ENCODE measurements around the gene CHADL.
"Not testable (repeated sequence)": the region's sequence is repeated elsewhere in the genome, so short reads cannot be mapped to it uniquely, and the experiment has no call there.

The CHADL gene, protein sequence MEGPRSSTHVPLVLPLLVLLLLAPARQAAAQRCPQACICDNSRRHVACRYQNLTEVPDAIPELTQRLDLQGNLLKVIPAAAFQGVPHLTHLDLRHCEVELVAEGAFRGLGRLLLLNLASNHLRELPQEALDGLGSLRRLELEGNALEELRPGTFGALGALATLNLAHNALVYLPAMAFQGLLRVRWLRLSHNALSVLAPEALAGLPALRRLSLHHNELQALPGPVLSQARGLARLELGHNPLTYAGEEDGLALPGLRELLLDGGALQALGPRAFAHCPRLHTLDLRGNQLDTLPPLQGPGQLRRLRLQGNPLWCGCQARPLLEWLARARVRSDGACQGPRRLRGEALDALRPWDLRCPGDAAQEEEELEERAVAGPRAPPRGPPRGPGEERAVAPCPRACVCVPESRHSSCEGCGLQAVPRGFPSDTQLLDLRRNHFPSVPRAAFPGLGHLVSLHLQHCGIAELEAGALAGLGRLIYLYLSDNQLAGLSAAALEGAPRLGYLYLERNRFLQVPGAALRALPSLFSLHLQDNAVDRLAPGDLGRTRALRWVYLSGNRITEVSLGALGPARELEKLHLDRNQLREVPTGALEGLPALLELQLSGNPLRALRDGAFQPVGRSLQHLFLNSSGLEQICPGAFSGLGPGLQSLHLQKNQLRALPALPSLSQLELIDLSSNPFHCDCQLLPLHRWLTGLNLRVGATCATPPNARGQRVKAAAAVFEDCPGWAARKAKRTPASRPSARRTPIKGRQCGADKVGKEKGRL

DNA sequence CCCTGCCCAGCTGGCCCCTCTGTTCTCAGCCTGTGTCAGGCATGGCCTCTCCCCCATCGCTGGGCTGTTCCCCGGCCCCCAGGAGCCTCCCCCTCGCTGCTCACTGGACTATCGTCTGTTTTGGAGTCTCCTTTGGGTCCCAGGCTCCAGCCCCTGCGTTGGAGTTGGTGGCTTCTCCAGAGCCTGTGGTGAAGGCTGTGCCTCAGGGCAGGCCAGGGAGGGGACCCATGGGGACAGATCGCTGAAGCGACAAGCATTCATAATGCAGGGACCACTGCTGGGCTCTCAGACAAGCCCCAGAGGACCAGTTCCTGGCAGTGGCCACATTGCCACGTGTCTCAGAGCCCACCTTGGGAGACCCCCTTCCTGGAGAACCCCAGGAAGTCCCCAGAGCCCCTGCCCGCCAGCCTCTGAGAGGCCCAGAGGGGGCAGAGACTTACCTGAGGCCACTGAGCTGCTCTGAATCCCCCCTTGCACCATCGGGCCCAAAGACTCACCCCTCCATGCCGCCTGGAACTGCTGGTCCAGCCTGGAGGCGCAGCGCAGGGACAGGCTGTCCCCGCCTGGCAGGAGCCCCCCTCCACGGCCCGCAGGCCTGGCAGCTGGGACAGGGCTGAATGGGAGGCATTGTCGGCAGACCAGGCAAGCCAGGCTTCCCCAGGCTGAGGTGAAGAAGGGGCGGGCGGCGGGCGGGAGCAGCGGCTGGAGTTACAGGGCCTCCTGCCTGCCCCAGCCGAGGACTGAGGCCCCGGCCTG is at the start of gene CHADL:
TSS of gene CHADL (minus strand) at position 555 of the 756 bp plus-strand sequence. CDS start at position 505, 50 bp downstream.
- no peak for DNase-seq

DNA sequence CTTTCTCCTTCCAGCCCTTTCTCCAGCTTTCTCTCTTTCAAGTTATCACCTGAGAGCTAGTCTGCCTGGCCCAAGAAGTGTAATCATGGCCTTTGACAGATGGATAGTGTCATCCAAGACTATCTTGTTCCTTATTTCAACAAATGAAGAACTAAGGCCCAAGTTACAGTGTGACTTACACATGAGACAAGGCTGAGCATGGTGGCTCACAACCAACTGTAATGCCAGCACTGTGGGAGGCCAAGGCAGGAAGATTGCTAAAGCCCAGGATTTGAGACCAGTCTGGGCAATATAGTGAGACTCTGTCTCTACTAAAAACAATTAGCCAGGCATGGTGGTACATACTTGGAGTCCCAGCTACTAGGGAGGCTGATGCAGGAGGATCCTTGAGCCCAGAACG is 48.9 kb upstream of the CHADL start:
- DNase-seq, result no peak

DNA sequence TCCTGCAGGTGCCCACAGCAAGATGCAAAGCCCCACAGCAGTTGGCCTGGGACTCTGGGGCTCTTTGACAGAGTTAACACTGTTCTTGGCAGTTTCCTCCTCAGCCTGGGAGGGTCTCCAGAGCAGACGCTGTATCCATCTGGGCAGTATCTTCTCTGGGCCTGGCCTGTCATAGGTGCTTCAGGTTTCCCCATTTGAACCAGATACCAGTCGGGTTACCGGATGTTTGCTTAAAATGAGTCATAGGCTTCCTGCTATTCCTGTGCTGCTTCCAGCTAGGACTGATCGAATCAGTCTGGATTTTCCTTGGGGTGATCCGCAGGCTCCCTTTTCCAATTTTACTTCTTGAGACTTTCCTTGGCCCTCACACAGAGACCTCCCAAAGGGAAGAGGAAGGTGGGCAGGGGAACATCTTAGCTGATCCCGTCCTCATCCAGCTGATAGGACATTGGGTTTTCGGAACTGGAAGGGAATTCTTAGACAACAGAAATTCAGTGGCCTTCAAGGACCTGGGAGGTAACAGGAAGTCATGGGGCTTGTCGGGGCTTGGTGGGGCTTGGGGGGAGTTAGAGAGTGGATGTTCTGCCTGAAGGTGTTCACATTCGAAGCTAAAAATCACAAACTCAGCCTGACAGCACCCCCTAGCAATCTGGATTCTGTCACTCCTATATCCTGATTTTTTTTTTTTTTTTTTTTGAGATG is 47.7 kb upstream of the CHADL start:
- DNase-seq, result no peak

DNA sequence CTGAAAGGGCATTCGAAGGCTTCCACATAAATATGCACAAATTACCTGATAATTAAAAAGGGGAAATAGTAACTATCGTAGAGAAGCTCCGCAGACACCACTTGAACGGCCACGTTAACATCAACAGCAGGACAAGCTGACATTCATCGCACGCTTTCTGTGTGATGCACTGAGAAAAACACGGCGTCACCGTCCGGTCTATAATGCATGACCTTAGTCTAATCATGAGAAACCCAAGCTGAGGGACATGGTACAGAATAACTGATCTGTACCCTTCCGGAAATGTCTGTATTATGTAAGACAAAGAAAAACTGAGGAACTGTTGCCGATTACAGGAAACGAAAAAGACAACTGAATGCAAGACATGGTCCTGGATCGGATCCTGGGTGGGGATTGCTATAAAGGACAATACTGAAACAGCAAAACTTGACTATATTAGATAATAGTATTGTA is 45.9 kb upstream of the CHADL start:
- DNase-seq, result peak; percentile 27

DNA sequence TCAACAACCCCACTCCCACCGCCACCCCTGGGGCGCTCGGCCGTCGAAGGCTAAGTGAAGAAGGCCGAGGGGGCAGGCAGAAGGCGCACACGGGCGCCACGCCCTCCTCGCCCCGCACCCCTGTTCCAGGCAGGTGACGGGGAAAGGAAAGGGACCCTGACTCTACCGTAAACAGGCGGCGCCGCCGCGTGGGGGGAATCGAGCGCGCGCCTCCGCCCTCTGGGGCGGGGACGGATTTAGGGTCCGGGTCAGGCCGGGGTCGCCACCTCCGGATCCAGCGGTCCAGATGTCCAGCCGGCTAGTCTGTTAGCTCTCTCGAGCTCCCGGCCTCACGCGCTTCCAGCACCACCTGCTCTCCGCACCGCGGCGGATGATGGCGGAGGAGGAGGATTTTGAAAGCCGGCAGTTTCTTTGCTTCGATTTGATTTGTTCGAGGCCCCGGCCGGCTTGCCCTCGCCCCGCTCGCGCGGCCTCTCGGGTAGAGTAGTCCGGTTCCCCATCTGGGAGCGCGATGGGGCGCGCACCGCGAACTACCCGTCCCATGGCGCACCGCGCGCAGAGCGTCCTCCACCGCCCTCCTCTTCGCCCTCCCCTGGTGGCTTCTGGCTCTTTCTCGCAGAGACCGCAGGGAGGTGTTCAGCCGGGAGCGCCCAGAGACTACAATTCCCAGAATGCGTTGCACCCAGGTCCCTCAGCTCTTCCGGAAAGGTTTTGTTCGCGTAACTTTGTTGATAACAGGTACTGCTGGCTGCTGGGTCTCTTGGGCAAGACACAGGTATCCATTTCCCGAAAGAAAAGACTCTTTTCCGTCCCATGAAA is 45.3 kb upstream of the CHADL start, which contains the start of gene RANGAP1:
TSS of gene RANGAP1 (minus strand) at position 368 of the 819 bp plus-strand sequence. CDS start 5,143 bp downstream, outside the sequence.
- DNase-seq, result peak; percentile 94

DNA sequence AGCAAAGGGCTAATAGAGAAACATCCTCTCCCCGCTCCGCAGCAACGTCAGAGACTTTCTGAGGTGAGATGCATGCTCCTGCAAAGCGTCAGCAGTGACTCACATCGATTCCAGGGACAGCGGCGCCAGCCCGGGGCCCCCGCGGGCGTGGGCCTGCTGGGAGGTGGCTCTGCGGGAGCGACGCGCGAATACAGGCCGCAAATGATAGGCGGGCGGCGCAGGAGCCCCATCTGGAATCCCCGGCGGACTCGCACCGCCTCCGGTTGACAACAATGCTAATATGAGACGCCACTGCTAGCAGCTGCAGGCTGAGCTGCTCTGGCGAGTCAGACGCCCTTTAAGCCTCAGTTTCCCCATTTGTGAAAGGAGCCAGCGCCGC is 44.7 kb upstream of the CHADL start:
- DNase-seq, result peak; percentile 77

DNA sequence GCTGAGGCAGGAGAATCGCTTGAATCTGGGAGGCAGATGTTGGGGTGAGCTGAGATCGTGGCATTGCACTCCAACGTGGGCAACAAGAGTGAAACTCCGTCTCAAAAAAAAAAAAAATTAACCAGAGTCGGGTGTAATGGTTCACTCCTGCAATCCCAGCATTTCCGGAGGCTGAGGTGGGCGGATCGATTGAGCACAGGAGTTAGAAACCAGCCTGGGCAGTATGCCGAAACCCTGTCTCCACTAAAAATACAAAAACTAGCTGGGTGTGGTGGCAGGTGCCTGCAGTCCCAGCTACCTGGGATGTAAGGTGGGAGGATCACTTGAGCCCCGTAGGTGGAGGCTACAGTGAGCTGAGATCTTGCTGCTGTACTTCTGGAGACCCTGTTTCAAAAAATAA is 43.7 kb upstream of the CHADL start:
- DNase-seq, result no peak

DNA sequence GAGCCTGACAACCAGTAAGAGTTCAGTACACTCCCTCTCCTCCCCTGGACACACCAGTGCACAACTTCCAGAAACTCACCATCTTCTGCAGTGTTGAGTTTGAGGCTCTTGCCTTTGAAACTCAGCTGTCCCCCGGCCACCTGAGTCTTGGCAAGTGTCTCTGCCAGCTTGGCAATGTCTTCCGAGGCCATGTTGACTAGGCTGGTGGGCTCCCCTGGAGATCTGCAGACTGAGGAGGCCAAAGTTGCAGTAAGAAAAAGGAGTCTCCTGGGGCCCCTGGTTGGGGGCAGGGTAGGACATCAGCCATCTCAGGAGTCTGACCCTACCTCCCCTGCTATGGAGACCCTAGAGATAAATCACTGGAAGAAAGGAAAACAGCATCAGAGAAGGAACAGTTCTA is 40.1 kb upstream of the CHADL start:
- no peak for DNase-seq

DNA sequence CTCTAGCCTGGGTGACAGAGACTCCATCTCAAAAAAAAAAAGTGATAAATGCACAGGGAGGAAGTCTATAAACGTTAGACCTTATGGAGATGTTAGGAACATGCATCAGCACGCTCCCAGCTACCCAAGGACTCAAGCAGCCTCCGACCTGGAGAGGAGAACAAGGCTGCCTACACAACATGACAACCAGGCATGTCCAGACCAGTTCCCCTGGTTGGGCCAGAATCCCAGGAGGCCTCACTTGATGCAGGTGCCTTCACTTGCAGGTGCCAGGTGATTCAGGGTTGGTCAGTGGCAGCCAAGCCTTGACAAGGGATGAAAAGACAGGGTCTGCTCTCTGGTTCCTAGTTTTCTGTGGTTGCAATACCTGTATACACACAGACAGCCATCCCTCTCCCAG is 39.3 kb upstream of the CHADL start:
- no peak for DNase-seq

DNA sequence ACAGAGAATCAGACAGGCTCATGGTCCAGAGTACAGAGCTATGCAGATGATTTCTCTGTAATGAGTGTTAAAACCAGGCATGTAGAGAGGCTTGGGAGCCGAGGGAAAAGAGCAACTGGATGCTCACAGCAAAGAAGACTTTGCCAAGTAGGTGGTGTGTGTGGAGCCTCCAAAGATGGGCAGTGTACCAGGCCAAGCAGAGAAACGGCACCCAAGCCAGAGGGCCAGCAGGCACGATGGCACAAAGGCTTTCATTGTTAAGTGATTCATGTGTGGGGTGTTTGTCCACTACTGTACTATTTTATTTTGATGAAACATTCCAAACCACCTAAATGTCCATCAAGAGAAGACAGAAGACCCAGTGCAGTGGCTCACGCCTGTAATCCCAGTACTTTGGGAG is 34.1 kb upstream of the CHADL start:
- DNase-seq, result no peak

DNA sequence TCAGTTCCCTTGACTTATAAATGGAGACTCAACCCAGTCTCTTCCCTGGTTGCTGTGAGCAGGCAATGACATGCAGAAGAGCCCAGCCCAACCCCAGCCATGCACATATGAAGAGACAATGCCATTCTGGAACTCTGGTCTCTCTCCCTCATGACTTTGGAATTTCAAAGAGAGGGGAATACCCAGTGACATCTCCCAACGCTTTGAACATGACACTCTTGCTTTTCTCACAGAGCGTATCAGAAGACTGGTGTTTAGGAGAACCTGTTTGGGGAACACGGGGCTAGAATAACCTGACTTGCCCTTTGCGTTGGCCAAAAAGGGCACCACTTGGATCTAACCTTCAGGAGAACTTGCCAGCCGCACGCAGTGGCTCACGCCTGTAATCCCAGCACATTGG is 32.4 kb upstream of the CHADL start:
- DNase-seq, result no peak

DNA sequence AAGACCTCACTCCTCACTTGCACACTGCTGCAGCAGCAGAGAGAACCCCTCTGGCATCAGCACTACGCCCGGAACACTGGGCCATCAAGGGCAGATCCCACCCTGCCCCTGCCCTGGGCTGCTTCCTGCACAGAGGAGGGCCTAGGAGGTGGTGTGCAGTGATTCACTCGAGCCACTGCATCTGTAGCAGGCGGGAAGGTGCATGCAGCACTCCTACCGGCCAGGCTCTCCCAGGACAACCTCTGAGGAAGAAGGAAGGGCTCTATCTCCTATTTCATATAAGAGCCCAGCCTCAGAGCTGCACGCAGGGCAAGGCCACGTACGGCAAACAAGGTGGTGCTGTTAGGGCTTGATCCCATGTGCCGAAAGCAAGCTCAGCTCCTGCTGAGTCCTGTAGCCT is 31.1 kb upstream of the CHADL start:
- no peak for DNase-seq

DNA sequence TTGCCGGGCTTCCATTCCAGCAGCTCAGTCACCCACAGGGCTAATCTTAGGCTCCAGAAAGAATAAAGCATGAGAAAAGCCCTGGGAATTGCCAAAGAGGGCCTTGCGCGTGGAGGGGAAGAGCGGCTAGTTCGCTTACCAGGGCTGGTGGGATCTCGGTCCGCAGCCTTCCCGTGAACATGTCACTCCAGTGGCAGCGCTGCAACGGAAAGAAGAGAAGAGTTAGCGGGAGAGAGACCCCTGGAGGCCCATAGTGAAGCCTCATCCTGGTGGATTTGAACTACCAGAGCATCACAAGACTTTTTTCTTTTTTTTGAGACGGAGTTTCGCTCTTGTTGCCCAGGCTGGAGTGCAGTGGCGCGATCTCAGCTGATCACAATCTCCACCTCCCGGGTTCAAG is 27.2 kb upstream of the CHADL start:
- no peak for DNase-seq

DNA sequence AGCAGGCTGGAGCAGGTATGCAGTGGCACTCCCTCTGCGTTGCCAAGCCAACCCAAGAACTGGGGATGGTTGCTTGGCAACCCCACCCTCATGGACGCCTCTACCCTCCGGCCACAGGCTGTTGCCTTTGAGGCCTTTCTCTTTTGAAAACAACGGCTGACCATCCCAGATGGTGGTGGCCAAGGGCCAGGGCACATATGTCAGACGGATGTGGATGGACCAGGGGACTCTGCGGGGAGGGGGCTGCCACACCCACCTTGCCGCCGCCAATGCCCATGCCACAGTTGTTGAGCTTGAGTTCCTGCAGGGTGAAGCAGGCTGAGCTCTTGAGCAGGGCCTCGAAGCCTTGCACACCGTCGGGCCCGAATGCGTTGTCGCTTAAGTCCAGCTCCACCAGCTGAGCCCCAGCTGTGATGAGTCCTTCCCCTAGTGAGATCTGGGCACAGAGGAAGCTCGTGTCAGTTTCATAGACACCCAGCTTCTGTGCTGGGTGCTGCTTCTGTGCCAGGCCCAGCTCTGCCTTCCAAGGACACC is 23.7 kb upstream of the CHADL start:
- no peak for DNase-seq

DNA sequence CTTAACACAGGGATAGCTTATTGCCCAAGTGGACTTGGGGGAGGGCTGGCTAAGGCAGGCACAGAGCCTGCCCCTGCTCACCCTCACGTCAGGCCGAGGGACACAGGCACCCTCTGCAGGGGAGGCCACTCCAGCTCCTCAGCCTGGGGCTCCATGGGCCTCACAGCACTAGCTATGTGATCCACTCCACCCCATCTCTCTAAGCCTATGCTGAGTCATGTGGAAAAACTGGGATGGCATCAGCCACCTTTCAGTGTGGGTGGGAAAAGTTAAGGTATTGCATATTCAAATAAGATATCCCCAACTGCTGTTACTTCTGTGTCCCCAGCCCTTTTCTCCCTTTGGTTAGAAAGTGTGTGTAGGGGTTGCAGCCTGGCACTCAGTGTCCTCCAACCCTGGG is 23.0 kb upstream of the CHADL start:
- DNase-seq, result no peak

DNA sequence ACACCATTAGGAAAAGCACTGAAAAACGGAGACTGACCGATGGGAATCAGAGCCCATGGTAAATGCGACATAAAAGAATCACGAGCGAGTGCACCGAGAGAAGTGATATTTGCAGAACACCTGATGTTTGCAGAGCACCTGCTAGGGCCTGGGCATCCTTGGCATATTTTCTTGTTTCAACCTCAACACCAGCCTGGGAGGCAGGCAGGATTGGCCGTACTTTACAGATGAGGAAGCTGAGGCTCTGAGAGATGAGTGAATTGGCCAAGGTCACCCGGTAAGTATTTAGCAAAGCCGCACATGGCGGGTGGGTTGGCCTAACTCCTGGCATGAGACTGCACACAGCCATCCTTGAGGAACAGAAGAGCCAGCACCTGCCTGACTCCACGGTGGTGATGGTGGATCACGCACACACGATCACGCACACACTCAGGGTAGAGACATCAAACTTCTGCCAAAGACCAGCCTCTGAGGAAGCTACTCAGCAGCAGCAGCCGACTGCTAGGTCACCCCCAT is 21.6 kb upstream of the CHADL start:
- no peak for DNase-seq

DNA sequence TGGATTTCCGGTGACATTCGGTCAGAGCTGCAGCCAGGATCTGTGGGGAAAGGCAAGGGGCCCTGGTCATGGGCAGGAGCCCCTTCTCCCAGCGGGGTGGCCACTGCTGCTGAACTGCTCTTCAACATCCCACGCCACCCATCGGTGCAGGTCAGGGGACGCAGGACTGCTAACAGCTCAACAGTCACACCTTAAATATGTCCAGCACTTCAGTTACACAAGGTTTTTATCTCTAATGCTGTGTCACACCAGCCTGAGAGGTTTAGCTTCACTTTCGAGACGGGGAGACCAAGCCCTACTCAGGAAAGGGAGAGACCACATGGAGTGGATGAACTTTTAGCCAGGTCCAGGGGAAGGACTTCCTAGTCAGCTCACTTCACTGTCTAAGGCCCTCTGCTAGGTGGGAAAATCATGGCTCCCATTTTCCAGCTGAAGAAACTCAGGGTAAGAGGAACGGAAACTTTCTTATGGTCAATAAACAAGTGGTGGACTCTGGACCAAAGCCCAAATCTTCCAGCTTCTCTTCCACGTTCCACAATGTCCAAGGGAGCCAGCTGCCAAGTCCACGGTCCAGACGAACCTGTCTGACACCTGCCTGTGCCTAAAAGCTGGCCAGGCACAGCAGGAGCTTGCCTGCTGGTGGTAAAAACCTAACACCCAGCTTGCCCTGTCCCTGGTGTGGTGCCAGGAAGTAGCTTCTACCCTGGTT is 21.0 kb upstream of the CHADL start:
- no peak for DNase-seq

DNA sequence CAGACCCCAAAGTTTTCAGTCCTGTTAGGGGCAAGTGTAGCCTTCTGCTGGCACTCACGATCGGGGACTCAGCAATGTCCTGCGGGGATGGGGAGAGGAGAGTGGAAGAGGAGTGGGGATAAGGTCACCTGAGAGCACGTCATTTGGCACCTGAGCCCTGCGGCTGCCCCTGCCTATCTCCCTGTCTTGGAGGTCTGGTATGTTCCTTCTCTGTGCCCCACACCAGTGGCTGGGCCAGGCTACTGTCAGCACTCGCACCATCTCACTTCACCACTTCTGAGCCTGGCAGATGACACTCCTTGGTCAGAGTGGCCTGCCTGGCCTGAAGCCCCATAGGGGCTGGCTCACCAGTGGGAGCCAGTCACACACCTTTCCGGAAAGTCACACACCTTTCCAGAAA is 20.1 kb upstream of the CHADL start:
- no peak for DNase-seq

DNA sequence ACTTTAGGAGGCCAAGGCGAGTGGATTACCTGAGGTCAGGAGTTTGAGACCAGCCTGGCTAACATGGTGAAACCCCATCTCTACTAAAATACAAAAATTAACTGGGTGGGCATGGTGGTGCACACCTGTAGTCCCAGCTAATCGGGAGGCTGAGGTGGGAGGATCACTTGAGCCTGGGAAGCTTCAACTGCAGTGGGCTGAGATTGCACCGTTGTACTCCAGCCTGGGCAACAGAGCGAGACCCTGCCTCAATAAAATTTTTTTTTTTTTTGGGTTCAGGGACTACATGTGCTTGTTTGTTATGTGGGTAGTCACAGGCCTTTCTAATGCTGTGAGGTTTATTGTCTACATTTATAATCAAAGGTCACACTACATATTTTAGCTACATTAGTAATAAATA is 19.0 kb upstream of the CHADL start:
- DNase-seq, result not testable (repeated sequence)

DNA sequence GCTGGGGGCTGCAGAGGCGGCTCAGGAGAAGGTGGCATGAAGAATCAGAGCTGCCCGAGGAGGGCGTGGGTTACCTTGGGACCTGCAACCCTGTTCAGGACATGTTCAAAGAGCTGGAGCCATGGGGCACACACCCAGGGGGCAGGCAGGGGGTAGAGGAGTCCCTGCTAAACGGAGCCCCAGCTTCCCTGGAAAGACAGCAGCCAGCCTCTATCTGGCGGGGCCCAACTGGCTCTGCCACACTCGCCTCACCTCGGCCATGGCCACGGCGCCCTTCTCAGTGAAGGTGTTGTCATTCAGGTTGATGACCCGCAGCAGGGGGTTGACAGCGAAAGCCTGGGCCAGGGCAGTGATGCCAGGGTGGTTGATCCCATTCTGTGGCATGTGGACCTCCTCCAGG is 17.0 kb upstream of the CHADL start:
- DNase-seq, result no peak

Measured in activated T-cell treated with anti-CD3 and anti-CD28 coated beads for 4 hours (primary cell).